HepG2 (cell line): ENCODE measurements around the gene FAM171A2. TPM values are rescaled to one million over a fixed set of nuclear protein-coding genes. Genes with fewer than 3 reads are reported as not detected.

Source experiments
- ATAC-seq: fragments of 200-7000 bp; cut with Tn5 transposase; 3 replicates; pipeline ENCODE4 v1.9.1; 2020; ENCODE audit warnings: mild to moderate bottlenecking, moderate library complexity
- BruUV-seq: library from RNA; stranded (reverse); fragments of 400-500 nt; replicated peaks from 2 replicates; lab custom pipeline; 2021; lab: Mats Ljungman, UMichigan
- CTCF ChIA-PET: fragments of 300-600 bp; formaldehyde crosslinking; extraction: SDS; loops from one replicate; lab custom pipeline; 2021; ENCODE audit warnings: low total read pairs, inconsistent platforms, low intra/inter-chr PET ratio; lab: Yijun Ruan, JAX
- POLR2A ChIA-PET: fragments of 350-600 bp; sonication (Branson Sonifier 250); formaldehyde crosslinking; loops from one replicate; lab custom pipeline; 2020; ENCODE audit warnings: antibody characterized with exemption, inconsistent platforms; lab: Yijun Ruan, JAX
- DNase-seq: peaks from one replicate; pipeline ENCODE4 v3.0.0-alpha.2; 2015; ENCODE audit warnings: low spot score
- FAIRE-seq: peaks from 3 replicates; lab custom pipeline; 2011; peaks lifted over from hg19 to GRCh38; lab: Jason Lieb, UNC
- H2AFZ ChIP-seq: one replicate; pipeline ENCODE4 v1.6.1; 2011; ENCODE audit warnings: low read length, inconsistent platforms
- H3K27ac ChIP-seq: fragments of 300-600 bp; 3 replicates; pipeline ENCODE4 v1.8.0; 2011; ENCODE audit warnings: mixed run types, mild to moderate bottlenecking, mixed read lengths, low read length, inconsistent platforms; ENCODE audit not compliant: insufficient read depth; ENCODE audit errors: extremely low read length
- H3K27me3 ChIP-seq, 2 experiments: fragments of 200-600 bp in 1 of 2; 2 replicates in 1 of 2; 3 replicates in 1 of 2; pipeline versions ENCODE4 v1.6.0 to v1.8.0; 2011; ENCODE audit warnings: low read length in 2 of 2, mild to moderate bottlenecking in 2 of 2, moderate library complexity in 2 of 2, inconsistent platforms in 1 of 2; ENCODE audit not compliant: insufficient read depth in 2 of 2, control insufficient read depth in 1 of 2
- H3K36me3 ChIP-seq, 2 experiments: fragments of 200-600 bp in 1 of 2; replicated peaks in 1 of 2; 2 replicates in 1 of 2; 3 replicates in 1 of 2; pipeline versions ENCODE4 v1.5.1 to v1.8.0; 2011; ENCODE audit warnings: low read length in 2 of 2, inconsistent platforms in 1 of 2; ENCODE audit not compliant: insufficient read depth in 2 of 2, control insufficient read depth in 1 of 2
- H3K4me1 ChIP-seq: 2 replicates; pipeline ENCODE4 v1.5.1; 2012; ENCODE audit warnings: low read length, inconsistent platforms; ENCODE audit not compliant: insufficient read depth
- H3K4me2 ChIP-seq: 2 replicates; pipeline ENCODE4 v1.6.0; 2011; ENCODE audit warnings: low read depth, low read length, inconsistent platforms
- H3K4me3 ChIP-seq, 3 experiments: fragments of 200-600 bp in 1 of 3; sonication (generic), shearing (Covaris generic) in 1 of 3; replicated peaks in 1 of 3; 2 replicates each; pipeline ENCODE4 v1.5.1; 2011 to 2016; ENCODE audit warnings: low read length in 3 of 3, inconsistent platforms in 2 of 3, low read depth in 2 of 3, mild to moderate bottlenecking in 2 of 3, control low read depth in 1 of 3, mixed read lengths in 1 of 3; ENCODE audit not compliant: insufficient read depth in 1 of 3
- H3K79me2 ChIP-seq: one replicate; pipeline ENCODE4 v1.6.1; 2011; ENCODE audit warnings: low read length, inconsistent platforms; ENCODE audit not compliant: insufficient read depth
- H3K9ac ChIP-seq: 2 replicates; pipeline ENCODE4 v1.6.0; 2011; ENCODE audit warnings: mild to moderate bottlenecking, low read depth, low read length, inconsistent platforms; ENCODE audit not compliant: insufficient read depth
- H3K9me3 ChIP-seq: 2 replicates; pipeline ENCODE4 v1.5.1; 2012; ENCODE audit warnings: mild to moderate bottlenecking, low read length
- H4K20me1 ChIP-seq: 2 replicates; pipeline ENCODE4 v1.6.0; 2011; ENCODE audit warnings: inconsistent platforms, mild to moderate bottlenecking, low read length, moderate library complexity; ENCODE audit not compliant: insufficient read depth
- DPF2 ChIP-seq: sonication (generic); formaldehyde crosslinking; IDR thresholded peaks from 2 replicates; pipeline ENCODE4 v1.4.0; 2020; ENCODE audit warnings: mild to moderate bottlenecking, low read depth, missing genetic modification reagents, borderline replicate concordance
- KMT2B ChIP-seq: IDR thresholded peaks from 2 replicates; pipeline ENCODE4 v1.6.1; 2016; ENCODE audit warnings: missing genetic modification reagents, missing compliant biosample characterization
- MATR3 ChIP-seq: sonication (generic); formaldehyde crosslinking; IDR thresholded peaks from 2 replicates; pipeline ENCODE4 v1.4.0; 2020; ENCODE audit warnings: missing genetic modification reagents
- SNAPC2 ChIP-seq: sonication (generic); formaldehyde crosslinking; IDR thresholded peaks from 2 replicates; pipeline ENCODE4 v1.8.1; 2022; ENCODE audit warnings: mild to moderate bottlenecking, missing genetic modification reagents
- U2AF2 ChIP-seq: fragments of 200-400 bp; formaldehyde crosslinking; IDR thresholded peaks from 2 replicates; pipeline ENCODE4 v1.6.1; 2017; ENCODE audit warnings: low read depth, mild to moderate bottlenecking, low read length
- WGBS: methylation state at CpG from one replicate; pipeline ENCODE4 v1.1.6; 2017; ENCODE audit warnings: low lambda C conversion rate; 5-methylcytosine and 5-hydroxymethylcytosine counted together
- in situ Hi-C: cut with HindIII; loops from 2 replicates; pipeline ENCODE4 v1.10.0; 2017; ENCODE audit warnings: low pct_unique_long_range_greater_than_20kb; ENCODE audit not compliant: extremely low pct_ligation_motif_present
- intact Hi-C: fragments of 100-400 bp; cut with micrococcal nuclease; formaldehyde crosslinking; loops from one replicate; pipeline ENCODE4 v1.10.0; 2022; ENCODE audit not compliant: unreplicated experiment
- polyA plus RNA-seq, 8 experiments: library from polyadenylated mRNA; depleted of rRNA in 3 of 8; stranded (reverse) in 7 of 8; unstranded in 1 of 8; fragments of >200 nt; fragmentation: Illumina TruSeq in 4 of 8; extraction: Trizol in 4 of 8; gene quantifications; 2 replicates each; pipeline versions ENCODE4 v1.2.1 to v1.2.3, GENCODE V29; 2011 to 2016; ENCODE audit warnings: low read depth in 4 of 8, missing spikeins in 1 of 8, mixed read lengths in 1 of 8; ENCODE audit not compliant: insufficient read depth in 1 of 8
- total RNA-seq, 5 experiments: library from RNA; depleted of rRNA; stranded (reverse); fragments of >200 nt; fragmentation: Illumina TruSeq; extraction: Trizol; gene quantifications; 2 replicates each; pipeline ENCODE4 v1.2.3, GENCODE V29; 2016; ENCODE audit warnings: low read depth in 1 of 5
- TF ChIP-seq, protein P1 (sequence below): sonication (generic); formaldehyde crosslinking; IDR thresholded peaks from 2 replicates; pipeline ENCODE4 v1.4.0; 2020; ENCODE audit warnings: missing genetic modification reagents, borderline replicate concordance
- TF ChIP-seq, protein P2 (sequence below): sonication (generic); formaldehyde crosslinking; IDR thresholded peaks from 2 replicates; pipeline ENCODE4 v1.8.0; 2022; ENCODE audit warnings: mild to moderate bottlenecking, missing genetic modification reagents, moderate library complexity
- TF ChIP-seq, protein P3 (sequence below): sonication (generic); formaldehyde crosslinking; IDR thresholded peaks from 2 replicates; pipeline ENCODE4 v1.4.0; 2020; ENCODE audit warnings: missing genetic modification reagents
- TF ChIP-seq, protein P4 (sequence below): IDR thresholded peaks from 2 replicates; pipeline ENCODE4 v1.6.1; 2016; ENCODE audit warnings: low read depth, borderline replicate concordance

The FAM171A2 gene
- total and polyA plus RNA-seq, 2 of the 13 experiments (the other 11 are each of a cell fraction or from before 2014, with no cell fraction given) = 1.8 to 3.6 TPM

DNA sequence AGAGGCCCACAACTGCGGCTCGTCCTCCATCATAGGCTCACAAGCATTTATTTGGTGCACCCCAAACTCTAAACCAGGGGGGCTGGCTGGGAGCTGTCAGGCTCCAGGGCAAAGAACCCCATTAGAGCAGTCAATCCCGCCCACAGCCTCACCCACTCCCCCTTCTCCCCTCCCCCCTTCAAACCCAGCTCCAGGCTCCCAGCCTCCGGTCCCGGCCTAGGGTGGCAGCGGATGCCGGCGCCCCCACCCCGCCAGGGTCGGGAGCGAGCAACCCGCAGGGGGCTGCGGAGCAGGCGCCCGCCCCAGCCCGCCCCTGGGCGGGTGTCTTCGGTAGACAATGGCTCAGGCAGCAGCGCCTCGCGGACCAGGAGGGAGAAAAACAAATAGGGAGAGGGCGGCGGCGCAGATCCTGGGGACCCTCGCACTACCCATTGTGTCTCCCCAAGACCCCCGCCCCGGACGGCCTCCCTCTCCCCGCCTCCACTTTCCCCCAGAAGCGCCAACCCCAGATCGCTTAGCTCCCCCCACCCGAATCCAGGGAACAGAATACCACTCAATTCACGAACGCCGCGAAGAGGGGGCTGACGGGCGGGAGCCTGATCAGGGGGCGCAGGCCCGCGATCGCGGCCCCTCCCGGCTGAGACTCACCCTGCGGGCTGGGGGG is 572 bp downstream of the FAM171A2 start (continued):
- TF ChIP-seq, protein P1, sequence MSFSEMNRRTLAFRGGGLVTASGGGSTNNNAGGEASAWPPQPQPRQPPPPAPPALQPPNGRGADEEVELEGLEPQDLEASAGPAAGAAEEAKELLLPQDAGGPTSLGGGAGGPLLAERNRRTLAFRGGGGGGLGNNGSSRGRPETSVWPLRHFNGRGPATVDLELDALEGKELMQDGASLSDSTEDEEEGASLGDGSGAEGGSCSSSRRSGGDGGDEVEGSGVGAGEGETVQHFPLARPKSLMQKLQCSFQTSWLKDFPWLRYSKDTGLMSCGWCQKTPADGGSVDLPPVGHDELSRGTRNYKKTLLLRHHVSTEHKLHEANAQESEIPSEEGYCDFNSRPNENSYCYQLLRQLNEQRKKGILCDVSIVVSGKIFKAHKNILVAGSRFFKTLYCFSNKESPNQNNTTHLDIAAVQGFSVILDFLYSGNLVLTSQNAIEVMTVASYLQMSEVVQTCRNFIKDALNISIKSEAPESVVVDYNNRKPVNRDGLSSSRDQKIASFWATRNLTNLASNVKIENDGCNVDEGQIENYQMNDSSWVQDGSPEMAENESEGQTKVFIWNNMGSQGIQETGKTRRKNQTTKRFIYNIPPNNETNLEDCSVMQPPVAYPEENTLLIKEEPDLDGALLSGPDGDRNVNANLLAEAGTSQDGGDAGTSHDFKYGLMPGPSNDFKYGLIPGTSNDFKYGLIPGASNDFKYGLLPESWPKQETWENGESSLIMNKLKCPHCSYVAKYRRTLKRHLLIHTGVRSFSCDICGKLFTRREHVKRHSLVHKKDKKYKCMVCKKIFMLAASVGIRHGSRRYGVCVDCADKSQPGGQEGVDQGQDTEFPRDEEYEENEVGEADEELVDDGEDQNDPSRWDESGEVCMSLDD (CRISPR knock-in tag) = no peak
- TF ChIP-seq, protein P2, sequence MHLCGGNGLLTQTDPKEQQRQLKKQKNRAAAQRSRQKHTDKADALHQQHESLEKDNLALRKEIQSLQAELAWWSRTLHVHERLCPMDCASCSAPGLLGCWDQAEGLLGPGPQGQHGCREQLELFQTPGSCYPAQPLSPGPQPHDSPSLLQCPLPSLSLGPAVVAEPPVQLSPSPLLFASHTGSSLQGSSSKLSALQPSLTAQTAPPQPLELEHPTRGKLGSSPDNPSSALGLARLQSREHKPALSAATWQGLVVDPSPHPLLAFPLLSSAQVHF (CRISPR knock-in tag) = no peak
- TF ChIP-seq MATR3 (CRISPR knock-in tag) (no peak), U2AF2 (no peak)

DNA sequence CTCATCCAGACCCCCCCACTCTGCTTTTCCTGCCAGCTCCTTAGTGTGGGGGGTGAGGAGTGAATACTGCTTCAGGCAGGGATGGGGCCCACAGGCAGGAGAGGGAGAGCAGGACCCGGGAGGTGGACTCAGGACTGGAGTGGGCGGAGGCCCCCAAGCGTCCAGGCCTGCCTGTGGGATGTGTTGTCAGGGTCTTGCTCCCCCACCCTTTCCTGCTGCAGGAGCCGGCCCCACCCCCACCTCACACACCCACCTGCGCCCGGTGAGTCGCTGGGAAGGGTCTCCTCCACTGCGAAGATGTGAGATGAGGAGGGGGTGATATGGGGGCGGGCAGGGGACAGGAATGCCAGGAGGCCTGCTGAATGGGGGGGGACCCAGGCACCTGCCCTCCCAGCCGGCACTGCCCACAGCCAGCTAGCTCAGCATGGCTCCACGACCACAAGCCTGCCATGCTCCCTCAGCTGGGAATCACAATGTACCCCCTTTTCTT is 1.1 kb downstream of the FAM171A2 start:
- BruUV-seq = no TSS peak
- ChIA-PET CTCF (interaction anchor here (1.8 kb wide), 1 partner anchor 8 kb away, joined by 9 read pairs; no protein-coding TSS in a partner anchor), POLR2A (interaction anchor here (1.7 to 3.2 kb wide), 4 partner anchors 8 to 23 kb away, joined by 4 to 19 read pairs (median 7); partner anchors contain the start of gene GRN)
- Histone ChIP-seq H3K4me2 (peak overlapping the region; percentile 98), H3K4me3 (peak overlapping the region; percentile 75 to 82 (median 76); a peak in 5 of 6 replicates), H2AFZ (no peak overlapping the region), H3K4me1 (peaks cover 45% of the 10 kb centered on the region), H3K79me2 (no peaks in the 10 kb centered on the region), H3K27me3 (peaks cover 1 to 14% of the 10 kb centered on the region in 2 experiments; a peak in 3 of 5 replicates), H4K20me1 (no peaks in the 10 kb centered on the region), H3K27ac (no peak overlapping the region), H3K9me3 (no peaks in the 10 kb centered on the region), H3K9ac (peak overlapping the region; percentile 67; the same call in 1 of the 2 replicates), H3K36me3 (no peaks in the 10 kb centered on the region)
- no peak for FAIRE-seq
- no peak for DNase-seq
- intact Hi-C loops (no loop called here), in situ Hi-C loops (no loop called here)
- peak; percentile 10; the same call in 2 of the 3 replicates for ATAC-seq
- 37% methylated on average over 8 of the region's 11 CpGs for WGBS
- TF ChIP-seq SNAPC2 = no peak
- TF ChIP-seq, protein P3, sequence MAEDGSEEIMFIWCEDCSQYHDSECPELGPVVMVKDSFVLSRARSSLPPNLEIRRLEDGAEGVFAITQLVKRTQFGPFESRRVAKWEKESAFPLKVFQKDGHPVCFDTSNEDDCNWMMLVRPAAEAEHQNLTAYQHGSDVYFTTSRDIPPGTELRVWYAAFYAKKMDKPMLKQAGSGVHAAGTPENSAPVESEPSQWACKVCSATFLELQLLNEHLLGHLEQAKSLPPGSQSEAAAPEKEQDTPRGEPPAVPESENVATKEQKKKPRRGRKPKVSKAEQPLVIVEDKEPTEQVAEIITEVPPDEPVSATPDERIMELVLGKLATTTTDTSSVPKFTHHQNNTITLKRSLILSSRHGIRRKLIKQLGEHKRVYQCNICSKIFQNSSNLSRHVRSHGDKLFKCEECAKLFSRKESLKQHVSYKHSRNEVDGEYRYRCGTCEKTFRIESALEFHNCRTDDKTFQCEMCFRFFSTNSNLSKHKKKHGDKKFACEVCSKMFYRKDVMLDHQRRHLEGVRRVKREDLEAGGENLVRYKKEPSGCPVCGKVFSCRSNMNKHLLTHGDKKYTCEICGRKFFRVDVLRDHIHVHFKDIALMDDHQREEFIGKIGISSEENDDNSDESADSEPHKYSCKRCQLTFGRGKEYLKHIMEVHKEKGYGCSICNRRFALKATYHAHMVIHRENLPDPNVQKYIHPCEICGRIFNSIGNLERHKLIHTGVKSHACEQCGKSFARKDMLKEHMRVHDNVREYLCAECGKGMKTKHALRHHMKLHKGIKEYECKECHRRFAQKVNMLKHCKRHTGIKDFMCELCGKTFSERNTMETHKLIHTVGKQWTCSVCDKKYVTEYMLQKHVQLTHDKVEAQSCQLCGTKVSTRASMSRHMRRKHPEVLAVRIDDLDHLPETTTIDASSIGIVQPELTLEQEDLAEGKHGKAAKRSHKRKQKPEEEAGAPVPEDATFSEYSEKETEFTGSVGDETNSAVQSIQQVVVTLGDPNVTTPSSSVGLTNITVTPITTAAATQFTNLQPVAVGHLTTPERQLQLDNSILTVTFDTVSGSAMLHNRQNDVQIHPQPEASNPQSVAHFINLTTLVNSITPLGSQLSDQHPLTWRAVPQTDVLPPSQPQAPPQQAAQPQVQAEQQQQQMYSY = peak; percentile 70; the same call in 1 of the 2 replicates
- TF ChIP-seq, protein P1 (CRISPR knock-in tag) = 0 out of 2 replicates have a peak, but pooled peaks have one; percentile 44
- TF ChIP-seq, protein P4, sequence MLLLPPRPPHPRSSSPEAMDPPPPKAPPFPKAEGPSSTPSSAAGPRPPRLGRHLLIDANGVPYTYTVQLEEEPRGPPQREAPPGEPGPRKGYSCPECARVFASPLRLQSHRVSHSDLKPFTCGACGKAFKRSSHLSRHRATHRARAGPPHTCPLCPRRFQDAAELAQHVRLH = no peak
- no peak for TF ChIP-seq KMT2B (CRISPR knock-in tag)
- no peak for TF ChIP-seq DPF2 (CRISPR knock-in tag)
